ENCODE measurements around the gene MKI67.

DNA sequence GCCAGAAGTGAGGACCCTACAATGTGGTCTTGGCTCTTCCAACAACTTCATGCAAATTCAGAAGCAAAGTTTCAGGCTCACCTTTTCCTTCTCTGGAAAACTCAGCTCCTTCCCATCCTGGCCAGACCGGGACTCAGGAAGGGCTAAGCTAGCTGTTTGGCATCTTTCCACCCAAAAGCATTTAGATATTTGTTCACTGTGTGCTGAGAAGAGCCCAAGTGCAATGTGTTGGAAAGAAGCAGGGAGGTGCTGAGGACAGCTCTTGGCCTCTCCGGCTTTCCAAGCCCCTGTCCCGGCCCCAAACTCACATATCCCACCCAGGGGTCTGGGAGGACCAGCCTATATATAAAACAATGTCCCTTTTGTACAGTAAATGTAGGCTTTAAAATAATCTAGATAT lies 44.5 kb downstream of the MKI67 start:
- no peak for TF ChIP-seq EZH2 (IDR thresholded peaks at IDR 0.05; ENCODE audit: low read length)
- TF ChIP-seq, protein P1, sequence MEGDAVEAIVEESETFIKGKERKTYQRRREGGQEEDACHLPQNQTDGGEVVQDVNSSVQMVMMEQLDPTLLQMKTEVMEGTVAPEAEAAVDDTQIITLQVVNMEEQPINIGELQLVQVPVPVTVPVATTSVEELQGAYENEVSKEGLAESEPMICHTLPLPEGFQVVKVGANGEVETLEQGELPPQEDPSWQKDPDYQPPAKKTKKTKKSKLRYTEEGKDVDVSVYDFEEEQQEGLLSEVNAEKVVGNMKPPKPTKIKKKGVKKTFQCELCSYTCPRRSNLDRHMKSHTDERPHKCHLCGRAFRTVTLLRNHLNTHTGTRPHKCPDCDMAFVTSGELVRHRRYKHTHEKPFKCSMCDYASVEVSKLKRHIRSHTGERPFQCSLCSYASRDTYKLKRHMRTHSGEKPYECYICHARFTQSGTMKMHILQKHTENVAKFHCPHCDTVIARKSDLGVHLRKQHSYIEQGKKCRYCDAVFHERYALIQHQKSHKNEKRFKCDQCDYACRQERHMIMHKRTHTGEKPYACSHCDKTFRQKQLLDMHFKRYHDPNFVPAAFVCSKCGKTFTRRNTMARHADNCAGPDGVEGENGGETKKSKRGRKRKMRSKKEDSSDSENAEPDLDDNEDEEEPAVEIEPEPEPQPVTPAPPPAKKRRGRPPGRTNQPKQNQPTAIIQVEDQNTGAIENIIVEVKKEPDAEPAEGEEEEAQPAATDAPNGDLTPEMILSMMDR (optimal IDR thresholded peaks at IDR 0.05 in 1 of 3, IDR thresholded peaks at IDR 0.05 in 1 of 3, conservative IDR thresholded peaks at IDR 0.05 in 1 of 3; ENCODE audit: extremely low read depth in 1 of 3, insufficient read depth in 2 of 3, low read length in 3 of 3): no peak
